Activated naive CD8-positive, alpha-beta T cell treated with anti-CD3 and anti-CD28 coated beads, Interleukin-2, amount 10 ng/mL, durations not matched to agents 7 days and 5 days (primary cell): ENCODE results near the gene SLC30A3. TPM values are rescaled to one million over a fixed set of nuclear protein-coding genes. Genes with fewer than 3 reads are reported as not detected.

Experiments
- ATAC-seq: fragments of 150-1000 bp; cut with Tn5 transposase; one replicate; pipeline ENCODE4 v1.10.0; 2021; ENCODE audit warnings: low read depth, moderate library complexity
- POLR2A ChIA-PET: fragments of 350-600 bp; sonication (Branson Sonifier 250); formaldehyde crosslinking; loops from one replicate; lab custom pipeline; 2021; ENCODE audit warnings: antibody characterized with exemption; lab: Charles Lee
- DNase-seq: peaks from one replicate; pipeline ENCODE4 v3.0.0; 2021
- H3K27ac Mint-ChIP-seq: one replicate; pipeline ENCODE4 v1.8.0; 2022; ENCODE audit warnings: mild to moderate bottlenecking, mixed read lengths
- H3K27me3 Mint-ChIP-seq: one replicate; pipeline ENCODE4 v1.8.0; 2022; ENCODE audit warnings: mild to moderate bottlenecking, moderate library complexity, mixed read lengths
- H3K36me3 Mint-ChIP-seq: one replicate; pipeline ENCODE4 v1.8.0; 2021; ENCODE audit warnings: mild to moderate bottlenecking, mixed read lengths
- H3K4me1 Mint-ChIP-seq: one replicate; pipeline ENCODE4 v1.8.0; 2021; ENCODE audit warnings: mixed read lengths
- H3K4me3 Mint-ChIP-seq: one replicate; pipeline ENCODE4 v1.8.0; 2022; ENCODE audit warnings: mild to moderate bottlenecking, moderate library complexity, mixed read lengths
- H3K9me3 Mint-ChIP-seq: one replicate; pipeline ENCODE4 v1.8.0; 2021; ENCODE audit warnings: mixed read lengths
- total RNA-seq, 2 experiments: library from RNA; stranded (reverse); gene quantifications; one replicate each; pipeline ENCODE4 v1.2.3, GENCODE V29; 2021

The SLC30A3 gene, protein sequence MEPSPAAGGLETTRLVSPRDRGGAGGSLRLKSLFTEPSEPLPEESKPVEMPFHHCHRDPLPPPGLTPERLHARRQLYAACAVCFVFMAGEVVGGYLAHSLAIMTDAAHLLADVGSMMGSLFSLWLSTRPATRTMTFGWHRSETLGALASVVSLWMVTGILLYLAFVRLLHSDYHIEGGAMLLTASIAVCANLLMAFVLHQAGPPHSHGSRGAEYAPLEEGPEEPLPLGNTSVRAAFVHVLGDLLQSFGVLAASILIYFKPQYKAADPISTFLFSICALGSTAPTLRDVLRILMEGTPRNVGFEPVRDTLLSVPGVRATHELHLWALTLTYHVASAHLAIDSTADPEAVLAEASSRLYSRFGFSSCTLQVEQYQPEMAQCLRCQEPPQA
- under 1 TPM; 0.34 to 0.64 TPM for total RNA-seq

- H3K4me1 Mint-ChIP-seq, result peaks cover 22% of the 10 kb centered on the region
- peaks cover 46% of the 10 kb centered on the region for H3K27me3 Mint-ChIP-seq
- no peaks in the 10 kb centered on the region for H3K9me3 Mint-ChIP-seq
- H3K4me3 Mint-ChIP-seq, result peak within 1 kb of the TSS; percentile 81
- DNase-seq (peak; percentile 79), ATAC-seq (peak; percentile 65)
- POLR2A ChIA-PET, result interaction anchor here (0.8 to 1.0 kb wide), 2 partner anchors 14 to 40 kb away, joined by 3 read pairs; no protein-coding TSS in a partner anchor
- no peak within 1 kb of the TSS for H3K27ac Mint-ChIP-seq
- no peaks in the 10 kb centered on the region for H3K36me3 Mint-ChIP-seq
These were observed at the start of gene SLC30A3 for GRCh38 chr2:27262379-27263286. Gene SLC30A3 (minus strand): TSS chr2:27263047. CDS start chr2:27262906, 141 bp downstream.

DNA sequence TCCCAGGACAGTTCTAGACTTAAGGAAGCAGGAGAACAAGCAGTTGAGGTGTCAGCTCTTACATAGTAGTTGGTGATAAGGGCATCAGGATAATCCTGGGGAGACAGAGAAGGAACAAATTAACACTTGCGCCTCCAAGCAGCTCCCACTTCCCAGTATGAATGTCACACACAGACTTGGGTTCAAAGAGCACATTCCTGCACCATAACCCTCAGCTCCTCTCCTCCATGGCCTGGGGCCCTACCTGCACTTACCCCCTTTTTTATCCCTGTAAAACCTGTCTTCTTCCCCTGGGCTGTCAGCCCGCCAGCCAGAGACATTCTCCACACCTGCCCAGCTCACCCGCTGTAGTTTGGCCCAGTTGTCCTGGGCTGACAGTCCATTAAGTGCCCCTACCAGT, 49.3 kb upstream of the SLC30A3 start:
- H3K36me3 Mint-ChIP-seq, result peaks cover 9% of the 10 kb centered on the region

GRCh38 chr2:27309651-27310050, 46.8 kb upstream of the SLC30A3 start:
- Mint-ChIP-seq H3K4me1 (peaks cover 2% of the 10 kb centered on the region), H3K36me3 (peaks cover 7% of the 10 kb centered on the region), H3K27ac (no peak overlapping the region), H3K9me3 (no peaks in the 10 kb centered on the region), H3K4me3 (no peak overlapping the region), H3K27me3 (peaks cover 11% of the 10 kb centered on the region)
- ATAC-seq (no peak), DNase-seq (no peak)
- POLR2A ChIA-PET, result no interaction called here

More for the DNA sequence above, 49.3 kb upstream of the SLC30A3 start:
- Mint-ChIP-seq H3K9me3 (no peaks in the 10 kb centered on the region), H3K27me3 (peaks cover 2% of the 10 kb centered on the region), H3K27ac (no peak overlapping the region), H3K4me1 (peaks cover 1% of the 10 kb centered on the region), H3K4me3 (no peak overlapping the region)
- POLR2A ChIA-PET, result no interaction called here
- DNase-seq, result no peak
- ATAC-seq, result no peak

DNA sequence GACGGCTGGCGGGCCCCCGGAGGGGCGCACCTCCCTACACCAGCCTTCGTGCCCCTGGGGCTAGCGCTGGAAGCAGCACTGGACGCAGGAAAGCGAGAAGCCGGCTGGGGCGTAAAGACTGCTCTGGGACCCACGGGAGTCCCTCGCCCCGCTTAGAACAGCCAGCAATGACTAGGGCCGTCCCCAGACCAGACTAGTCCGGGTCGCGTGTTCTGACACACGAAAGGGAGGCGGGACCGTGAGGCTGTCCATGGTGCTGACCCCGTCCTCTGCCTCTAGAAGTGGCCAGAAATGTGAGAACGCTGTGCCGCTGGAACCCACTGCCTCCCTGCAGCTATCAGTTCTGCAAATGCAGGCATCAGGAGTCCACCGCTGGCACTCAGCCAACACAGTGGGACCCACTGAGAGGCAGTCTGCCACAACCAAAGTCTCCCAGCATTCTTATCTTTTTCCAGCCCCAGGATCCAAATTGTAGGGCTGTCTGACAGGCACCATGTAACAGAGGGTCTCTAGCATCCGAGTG, 45.6 kb upstream of the SLC30A3 start, which contains the start of gene UCN:
UCN (minus strand) TSS at position 87 of the 523 bp plus-strand sequence. CDS start 550 bp downstream, outside the sequence.
- Mint-ChIP-seq H3K9me3 (no peaks in the 10 kb centered on the region), H3K4me3 (peak within 1 kb of the TSS; percentile 49), H3K27me3 (peaks cover 14% of the 10 kb centered on the region), H3K4me1 (peaks cover 2% of the 10 kb centered on the region), H3K27ac (no peak within 1 kb of the TSS), H3K36me3 (peaks cover 7% of the 10 kb centered on the region)
- ATAC-seq, result no peak
- POLR2A ChIA-PET, result interaction anchor here (0.7 kb wide), 1 partner anchor 1129 kb away, joined by 3 read pairs; no protein-coding TSS in a partner anchor
- DNase-seq, result no peak

DNA sequence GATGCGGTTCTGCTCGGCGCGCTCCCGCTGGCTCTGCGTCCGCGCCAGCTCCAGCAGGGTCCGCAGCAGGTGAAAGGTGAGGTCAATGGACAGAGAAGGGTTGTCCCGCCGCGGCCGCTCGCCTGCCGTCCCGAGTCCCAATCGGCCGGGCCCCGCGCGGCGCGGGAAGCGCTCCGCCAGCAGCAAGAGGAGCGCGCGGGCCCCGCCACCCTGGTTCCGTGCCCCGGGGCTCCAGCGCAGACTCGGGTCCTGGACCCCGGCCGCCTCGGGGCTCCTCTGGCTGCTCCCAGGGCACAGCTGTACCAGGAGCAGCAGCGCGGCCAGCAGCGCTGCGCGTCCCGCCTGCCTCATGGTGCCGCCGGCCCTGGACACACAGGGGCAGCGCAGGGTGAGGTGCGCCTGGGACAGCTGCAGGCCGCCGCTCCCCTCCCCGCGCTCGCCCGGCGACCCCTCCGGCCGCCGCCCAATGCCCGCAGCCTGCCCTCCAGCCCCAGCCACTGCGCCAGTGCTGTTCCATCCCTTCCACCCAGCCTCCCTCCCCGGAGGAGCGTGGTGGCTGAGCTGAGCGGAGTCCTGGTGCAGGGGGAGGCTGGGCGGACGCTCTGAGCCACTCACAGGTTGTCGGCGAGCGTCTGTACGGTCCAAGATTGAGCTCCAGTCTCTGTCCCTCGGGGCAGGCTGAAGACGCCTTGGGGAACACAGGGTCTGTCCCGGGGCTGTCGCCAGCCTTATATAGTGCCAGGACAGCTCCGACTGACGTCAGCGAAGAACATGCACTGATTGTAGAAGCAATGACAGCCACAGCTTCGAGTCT, 44.9 kb upstream of the SLC30A3 start:
- Mint-ChIP-seq H3K27me3 (peaks cover 14% of the 10 kb centered on the region), H3K4me1 (peaks cover 5% of the 10 kb centered on the region), H3K9me3 (no peaks in the 10 kb centered on the region), H3K4me3 (peak overlapping the region; percentile 49), H3K36me3 (peaks cover 7% of the 10 kb centered on the region), H3K27ac (no peak overlapping the region)
- POLR2A ChIA-PET, result interaction anchor here (0.7 kb wide), 1 partner anchor 1130 kb away, joined by 3 read pairs; no protein-coding TSS in a partner anchor
- ATAC-seq, result no peak
- DNase-seq, result no peak

GRCh38 chr2:27307287-27307544, 44.4 kb upstream of the SLC30A3 start:
- no peak overlapping the region for H3K27ac Mint-ChIP-seq
- peaks cover 14% of the 10 kb centered on the region for H3K27me3 Mint-ChIP-seq
- peak overlapping the region; percentile 49 for H3K4me3 Mint-ChIP-seq
- ATAC-seq, result no peak
- DNase-seq, result no peak
- peaks cover 7% of the 10 kb centered on the region for H3K4me1 Mint-ChIP-seq
- no peaks in the 10 kb centered on the region for H3K9me3 Mint-ChIP-seq
- POLR2A ChIA-PET, result no interaction called here
- peaks cover 7% of the 10 kb centered on the region for H3K36me3 Mint-ChIP-seq

- H3K4me3 Mint-ChIP-seq, result peak overlapping the region; percentile 70
- peak; percentile 66 for DNase-seq
These were observed 43.9 kb upstream of the SLC30A3 start for GRCh38 chr2:27306573-27307286.

DNA sequence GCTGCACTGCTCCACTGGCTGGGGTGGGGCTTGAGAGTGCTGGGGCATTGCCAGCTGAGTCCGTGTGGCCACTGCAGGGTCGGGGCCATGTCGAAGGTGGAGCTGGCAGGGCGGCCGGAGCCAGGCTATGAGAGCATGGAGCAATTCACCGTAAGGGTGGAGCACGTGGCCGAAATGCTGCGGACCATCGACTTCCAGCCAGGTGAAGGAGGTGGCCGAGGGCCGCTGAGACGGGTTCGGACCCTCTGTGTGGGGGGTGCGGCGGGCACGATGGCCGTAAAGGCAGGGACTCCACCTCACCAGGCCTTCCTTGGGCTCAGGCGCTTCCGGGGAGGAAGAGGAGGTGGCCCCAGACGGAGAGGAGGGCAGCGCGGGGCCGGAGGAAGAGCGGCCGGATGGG, 43.3 kb upstream of the SLC30A3 start:
- Mint-ChIP-seq H3K36me3 (peaks cover 7% of the 10 kb centered on the region), H3K27me3 (peaks cover 14% of the 10 kb centered on the region), H3K4me1 (peaks cover 7% of the 10 kb centered on the region), H3K9me3 (no peaks in the 10 kb centered on the region), H3K27ac (no peak overlapping the region), H3K4me3 (peak overlapping the region; percentile 70)
- no peak for DNase-seq
- peak; percentile 46 for ATAC-seq
- POLR2A ChIA-PET, result no interaction called here

More at GRCh38 chr2:27306573-27307286, 43.9 kb upstream of the SLC30A3 start:
- POLR2A ChIA-PET, result no interaction called here
- Mint-ChIP-seq H3K27ac (no peak overlapping the region), H3K27me3 (peaks cover 14% of the 10 kb centered on the region), H3K9me3 (no peaks in the 10 kb centered on the region), H3K4me1 (peaks cover 7% of the 10 kb centered on the region), H3K36me3 (peaks cover 7% of the 10 kb centered on the region)
- peak; percentile 58 for ATAC-seq

DNA sequence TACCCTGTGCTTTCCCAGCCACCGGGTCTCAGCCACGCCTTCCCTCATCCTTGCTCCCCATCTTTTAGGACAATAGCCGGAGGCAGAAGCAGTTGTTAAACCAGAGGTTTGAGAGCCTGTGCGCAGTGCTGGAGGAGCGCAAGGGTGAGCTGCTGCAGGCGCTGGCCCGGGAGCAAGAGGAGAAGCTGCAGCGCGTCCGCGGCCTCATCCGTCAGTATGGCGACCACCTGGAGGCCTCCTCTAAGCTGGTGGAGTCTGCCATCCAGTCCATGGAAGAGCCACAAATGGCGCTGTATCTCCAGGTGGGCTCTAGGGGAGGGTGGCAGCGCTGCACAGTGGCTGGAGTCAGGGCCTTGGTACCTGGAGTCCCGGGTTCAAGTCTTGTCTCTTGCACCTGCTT, 42.7 kb upstream of the SLC30A3 start:
- Mint-ChIP-seq H3K9me3 (no peaks in the 10 kb centered on the region), H3K27ac (no peak overlapping the region), H3K4me3 (no peak overlapping the region), H3K4me1 (peaks cover 7% of the 10 kb centered on the region), H3K27me3 (peaks cover 14% of the 10 kb centered on the region), H3K36me3 (peaks cover 7% of the 10 kb centered on the region)
- DNase-seq (no peak), ATAC-seq (no peak)
- POLR2A ChIA-PET, result no interaction called here

DNA sequence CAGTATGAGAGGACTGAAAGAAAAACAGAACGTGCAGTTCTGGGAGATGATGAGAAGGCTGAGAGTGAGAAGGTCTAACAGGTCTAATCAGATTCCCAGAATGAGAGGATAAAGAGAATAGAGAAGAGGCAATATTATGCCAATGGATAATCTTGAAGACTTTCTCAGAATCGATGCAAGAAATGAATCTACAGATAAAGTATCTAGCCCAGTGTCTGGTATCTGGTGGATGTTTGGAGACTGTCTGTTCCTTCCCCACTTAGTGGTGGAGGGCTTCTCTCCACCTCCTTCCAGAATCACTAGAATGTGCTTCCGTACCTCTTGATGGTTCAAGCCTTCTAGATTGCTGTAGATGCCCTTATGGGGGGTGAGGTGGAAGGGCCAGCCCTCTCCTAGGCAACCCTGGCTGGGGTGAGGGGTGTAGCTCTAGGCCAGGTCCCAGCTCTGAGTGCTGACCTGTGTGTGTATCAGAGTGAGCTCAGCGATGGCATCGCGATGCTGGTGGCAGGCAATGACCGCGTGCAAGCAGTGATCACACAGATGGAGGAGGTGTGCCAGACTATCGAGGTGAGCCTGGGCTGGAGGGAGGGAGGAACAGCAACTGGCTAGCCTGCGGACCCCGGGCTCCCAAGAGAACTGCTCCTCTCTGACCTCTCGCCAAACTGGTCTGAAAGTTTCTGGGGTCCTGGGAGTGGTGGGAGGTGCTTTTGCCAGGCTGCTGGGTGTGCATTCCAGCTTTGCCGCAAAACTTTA, 41.8 kb upstream of the SLC30A3 start:
- POLR2A ChIA-PET, result no interaction called here
- no peak overlapping the region for H3K4me3 Mint-ChIP-seq
- H3K36me3 Mint-ChIP-seq, result peaks cover 6% of the 10 kb centered on the region
- DNase-seq, result no peak
- H3K4me1 Mint-ChIP-seq, result peaks cover 7% of the 10 kb centered on the region
- H3K27ac Mint-ChIP-seq, result peak overlapping the region; percentile 30
- ATAC-seq, result no peak
- no peaks in the 10 kb centered on the region for H3K9me3 Mint-ChIP-seq
- peaks cover 14% of the 10 kb centered on the region for H3K27me3 Mint-ChIP-seq

- Mint-ChIP-seq H3K27me3 (peaks cover 17% of the 10 kb centered on the region), H3K4me1 (peaks cover 7% of the 10 kb centered on the region), H3K36me3 (no peaks in the 10 kb centered on the region), H3K27ac (peak overlapping the region; percentile 54), H3K4me3 (peak overlapping the region; percentile 73), H3K9me3 (no peaks in the 10 kb centered on the region)
- DNase-seq, result peak; percentile 49
- peak; percentile 56 for ATAC-seq
- POLR2A ChIA-PET, result interaction anchor here (0.6 to 1.1 kb wide), 5 partner anchors 40 to 252 kb away, joined by 3 to 5 read pairs (median 3); partner anchors contain the start of genes AGBL5, CAD, PPM1G and SLC30A3
These were observed 40.5 kb upstream of the SLC30A3 start for GRCh38 chr2:27303093-27304025.
